Measurements from ENCODE around the gene TAF1B.

- TF ChIP-seq POLR2A (IDR thresholded peaks at IDR 0.05) (no peak), POLR2AphosphoS5 (IDR thresholded peaks at IDR 0.05) (no peak)
- TF ChIP-seq, protein P1, sequence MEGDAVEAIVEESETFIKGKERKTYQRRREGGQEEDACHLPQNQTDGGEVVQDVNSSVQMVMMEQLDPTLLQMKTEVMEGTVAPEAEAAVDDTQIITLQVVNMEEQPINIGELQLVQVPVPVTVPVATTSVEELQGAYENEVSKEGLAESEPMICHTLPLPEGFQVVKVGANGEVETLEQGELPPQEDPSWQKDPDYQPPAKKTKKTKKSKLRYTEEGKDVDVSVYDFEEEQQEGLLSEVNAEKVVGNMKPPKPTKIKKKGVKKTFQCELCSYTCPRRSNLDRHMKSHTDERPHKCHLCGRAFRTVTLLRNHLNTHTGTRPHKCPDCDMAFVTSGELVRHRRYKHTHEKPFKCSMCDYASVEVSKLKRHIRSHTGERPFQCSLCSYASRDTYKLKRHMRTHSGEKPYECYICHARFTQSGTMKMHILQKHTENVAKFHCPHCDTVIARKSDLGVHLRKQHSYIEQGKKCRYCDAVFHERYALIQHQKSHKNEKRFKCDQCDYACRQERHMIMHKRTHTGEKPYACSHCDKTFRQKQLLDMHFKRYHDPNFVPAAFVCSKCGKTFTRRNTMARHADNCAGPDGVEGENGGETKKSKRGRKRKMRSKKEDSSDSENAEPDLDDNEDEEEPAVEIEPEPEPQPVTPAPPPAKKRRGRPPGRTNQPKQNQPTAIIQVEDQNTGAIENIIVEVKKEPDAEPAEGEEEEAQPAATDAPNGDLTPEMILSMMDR (IDR thresholded peaks at IDR 0.05) = no peak
Observed at GRCh38 chr2:9811679-9812511, 31.4 kb upstream of the TAF1B start.

Measured in breast epithelium (tissue), 3 donors.